HepG2 (cell line): ENCODE data around the gene EPB41L1. TPM values are rescaled to one million over a fixed set of nuclear protein-coding genes. Genes with fewer than 3 reads are reported as not detected.

Experiments used
- ATAC-seq: fragments of 200-7000 bp; cut with Tn5 transposase; 3 replicates; pipeline ENCODE4 v1.9.1; 2020; ENCODE audit warnings: mild to moderate bottlenecking, moderate library complexity
- BruUV-seq: library from RNA; stranded (reverse); fragments of 400-500 nt; replicated peaks from 2 replicates; lab custom pipeline; 2021; lab: Mats Ljungman, UMichigan
- CTCF ChIA-PET: fragments of 300-600 bp; formaldehyde crosslinking; extraction: SDS; loops from one replicate; lab custom pipeline; 2021; ENCODE audit warnings: low total read pairs, inconsistent platforms, low intra/inter-chr PET ratio; lab: Yijun Ruan, JAX
- POLR2A ChIA-PET: fragments of 350-600 bp; sonication (Branson Sonifier 250); formaldehyde crosslinking; loops from one replicate; lab custom pipeline; 2020; ENCODE audit warnings: antibody characterized with exemption, inconsistent platforms; lab: Yijun Ruan, JAX
- DNase-seq: peaks from one replicate; pipeline ENCODE4 v3.0.0-alpha.2; 2015; ENCODE audit warnings: low spot score
- FAIRE-seq: peaks from 3 replicates; lab custom pipeline; 2011; peaks lifted over from hg19 to GRCh38; lab: Jason Lieb, UNC
- H2AFZ ChIP-seq: one replicate; pipeline ENCODE4 v1.6.1; 2011; ENCODE audit warnings: low read length, inconsistent platforms
- H3K27ac ChIP-seq: fragments of 300-600 bp; 3 replicates; pipeline ENCODE4 v1.8.0; 2011; ENCODE audit warnings: mixed run types, mild to moderate bottlenecking, mixed read lengths, low read length, inconsistent platforms; ENCODE audit not compliant: insufficient read depth; ENCODE audit errors: extremely low read length
- H3K27me3 ChIP-seq, 2 experiments: fragments of 200-600 bp in 1 of 2; 2 replicates in 1 of 2; 3 replicates in 1 of 2; pipeline versions ENCODE4 v1.6.0 to v1.8.0; 2011; ENCODE audit warnings: low read length in 2 of 2, mild to moderate bottlenecking in 2 of 2, moderate library complexity in 2 of 2, inconsistent platforms in 1 of 2; ENCODE audit not compliant: insufficient read depth in 2 of 2, control insufficient read depth in 1 of 2
- H3K36me3 ChIP-seq, 2 experiments: fragments of 200-600 bp in 1 of 2; replicated peaks in 1 of 2; 2 replicates in 1 of 2; 3 replicates in 1 of 2; pipeline versions ENCODE4 v1.5.1 to v1.8.0; 2011; ENCODE audit warnings: low read length in 2 of 2, inconsistent platforms in 1 of 2; ENCODE audit not compliant: insufficient read depth in 2 of 2, control insufficient read depth in 1 of 2
- H3K4me1 ChIP-seq: 2 replicates; pipeline ENCODE4 v1.5.1; 2012; ENCODE audit warnings: low read length, inconsistent platforms; ENCODE audit not compliant: insufficient read depth
- H3K4me2 ChIP-seq: 2 replicates; pipeline ENCODE4 v1.6.0; 2011; ENCODE audit warnings: low read depth, low read length, inconsistent platforms
- H3K4me3 ChIP-seq, 3 experiments: fragments of 200-600 bp in 1 of 3; sonication (generic), shearing (Covaris generic) in 1 of 3; replicated peaks in 1 of 3; 2 replicates each; pipeline ENCODE4 v1.5.1; 2011 to 2016; ENCODE audit warnings: low read length in 3 of 3, inconsistent platforms in 2 of 3, low read depth in 2 of 3, mild to moderate bottlenecking in 2 of 3, control low read depth in 1 of 3, mixed read lengths in 1 of 3; ENCODE audit not compliant: insufficient read depth in 1 of 3
- H3K79me2 ChIP-seq: one replicate; pipeline ENCODE4 v1.6.1; 2011; ENCODE audit warnings: low read length, inconsistent platforms; ENCODE audit not compliant: insufficient read depth
- H3K9ac ChIP-seq: 2 replicates; pipeline ENCODE4 v1.6.0; 2011; ENCODE audit warnings: mild to moderate bottlenecking, low read depth, low read length, inconsistent platforms; ENCODE audit not compliant: insufficient read depth
- H3K9me3 ChIP-seq: 2 replicates; pipeline ENCODE4 v1.5.1; 2012; ENCODE audit warnings: mild to moderate bottlenecking, low read length
- H4K20me1 ChIP-seq: 2 replicates; pipeline ENCODE4 v1.6.0; 2011; ENCODE audit warnings: inconsistent platforms, mild to moderate bottlenecking, low read length, moderate library complexity; ENCODE audit not compliant: insufficient read depth
- HES4 ChIP-seq: sonication (generic); formaldehyde crosslinking; IDR thresholded peaks from 2 replicates; pipeline ENCODE4 v1.9.0; 2021; ENCODE audit warnings: mild to moderate bottlenecking, missing genetic modification reagents, borderline replicate concordance
- IRF2 ChIP-seq: IDR thresholded peaks from 2 replicates; pipeline ENCODE4 v1.6.1; 2018; ENCODE audit warnings: missing genetic modification reagents, missing compliant biosample characterization
- MEIS2 ChIP-seq: sonication (generic); formaldehyde crosslinking; IDR thresholded peaks from 2 replicates; pipeline ENCODE4 v1.9.0; 2021; ENCODE audit warnings: mild to moderate bottlenecking, missing genetic modification reagents
- SYNCRIP ChIP-seq: fragments of 200-400 bp; formaldehyde crosslinking; IDR thresholded peaks from 2 replicates; pipeline ENCODE4 v1.6.1; 2018; ENCODE audit warnings: mild to moderate bottlenecking, low read depth, low read length; ENCODE audit not compliant: insufficient read depth
- ZNF382 ChIP-seq: sonication (generic); formaldehyde crosslinking; IDR thresholded peaks from 2 replicates; pipeline ENCODE4 v1.5.0; 2020; ENCODE audit warnings: missing genetic modification reagents, mild to moderate bottlenecking, borderline replicate concordance
- ZNF547 ChIP-seq: sonication (generic); formaldehyde crosslinking; IDR thresholded peaks from 2 replicates; pipeline ENCODE4 v1.5.1; 2020; ENCODE audit warnings: mild to moderate bottlenecking, missing genetic modification reagents
- ZNF841 ChIP-seq: sonication (generic); formaldehyde crosslinking; IDR thresholded peaks from 2 replicates; pipeline ENCODE4 v1.8.1; 2023; ENCODE audit warnings: missing genetic modification reagents, borderline replicate concordance
- WGBS: methylation state at CpG from one replicate; pipeline ENCODE4 v1.1.6; 2017; ENCODE audit warnings: low lambda C conversion rate; 5-methylcytosine and 5-hydroxymethylcytosine counted together
- in situ Hi-C: cut with HindIII; loops from 2 replicates; pipeline ENCODE4 v1.10.0; 2017; ENCODE audit warnings: low pct_unique_long_range_greater_than_20kb; ENCODE audit not compliant: extremely low pct_ligation_motif_present
- intact Hi-C: fragments of 100-400 bp; cut with micrococcal nuclease; formaldehyde crosslinking; loops from one replicate; pipeline ENCODE4 v1.10.0; 2022; ENCODE audit not compliant: unreplicated experiment
- polyA plus RNA-seq, 8 experiments: library from polyadenylated mRNA; depleted of rRNA in 3 of 8; stranded (reverse) in 7 of 8; unstranded in 1 of 8; fragments of >200 nt; fragmentation: Illumina TruSeq in 4 of 8; extraction: Trizol in 4 of 8; gene quantifications; 2 replicates each; pipeline versions ENCODE4 v1.2.1 to v1.2.3, GENCODE V29; 2011 to 2016; ENCODE audit warnings: low read depth in 4 of 8, missing spikeins in 1 of 8, mixed read lengths in 1 of 8; ENCODE audit not compliant: insufficient read depth in 1 of 8
- total RNA-seq, 5 experiments: library from RNA; depleted of rRNA; stranded (reverse); fragments of >200 nt; fragmentation: Illumina TruSeq; extraction: Trizol; gene quantifications; 2 replicates each; pipeline ENCODE4 v1.2.3, GENCODE V29; 2016; ENCODE audit warnings: low read depth in 1 of 5
- TF ChIP-seq, protein P1 (sequence below): sonication (generic); formaldehyde crosslinking; IDR thresholded peaks from 2 replicates; pipeline ENCODE4 v1.9.0; 2022; ENCODE audit warnings: missing genetic modification reagents, mild to moderate bottlenecking, borderline replicate concordance

Gene EPB41L1
- total and polyA plus RNA-seq, 2 of the 13 experiments (the other 11 are each of a cell fraction or from before 2014, with no cell fraction given), result 16.7 to 39.0 TPM

DNA sequence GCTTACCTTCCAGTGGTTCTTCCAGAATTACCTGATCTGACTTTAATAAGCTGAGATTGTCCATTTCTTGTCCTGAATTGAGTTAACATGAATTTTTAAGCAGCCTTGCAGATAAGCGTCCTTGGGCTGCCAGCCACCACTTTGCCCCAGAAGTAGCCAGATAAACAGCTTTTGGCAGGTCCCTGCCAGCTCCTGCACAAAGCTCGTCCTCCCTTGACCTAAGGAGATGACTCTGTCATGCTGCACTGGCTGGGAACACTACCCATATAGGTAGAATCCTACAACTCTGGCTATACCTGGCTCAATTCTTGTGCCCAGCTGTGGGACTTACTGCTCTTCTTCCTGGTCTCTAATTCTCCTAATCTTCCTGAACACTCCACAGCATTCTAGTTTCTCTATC, 42.1 kb downstream of the EPB41L1 start:
- Histone ChIP-seq H3K4me1 (no peaks in the 10 kb centered on the region), H4K20me1 (no peaks in the 10 kb centered on the region), H3K79me2 (no peaks in the 10 kb centered on the region), H3K27me3 (no peaks in the 10 kb centered on the region), H3K27ac (no peak overlapping the region), H3K9me3 (no peaks in the 10 kb centered on the region), H3K36me3 (peaks cover 27 to 30% of the 10 kb centered on the region in 2 experiments), H2AFZ (no peak overlapping the region), H3K9ac (no peak overlapping the region), H3K4me2 (no peak overlapping the region), H3K4me3 (no peak overlapping the region)
- BruUV-seq, result no TSS peak
- POLR2A ChIA-PET, result interaction anchor here (1.2 to 1.5 kb wide), 2 partner anchors 12 to 14 kb away, joined by 3 to 6 read pairs; no protein-coding TSS in a partner anchor
- FAIRE-seq (no peak), DNase-seq (no peak), ATAC-seq (no peak)
- no peak for TF ChIP-seq ZNF382 (CRISPR knock-in tag)
- no peak for TF ChIP-seq IRF2 (CRISPR knock-in tag)
- no peak for TF ChIP-seq ZNF547 (CRISPR knock-in tag)
- no peak for TF ChIP-seq HES4 (CRISPR knock-in tag)
- TF ChIP-seq, protein P1, sequence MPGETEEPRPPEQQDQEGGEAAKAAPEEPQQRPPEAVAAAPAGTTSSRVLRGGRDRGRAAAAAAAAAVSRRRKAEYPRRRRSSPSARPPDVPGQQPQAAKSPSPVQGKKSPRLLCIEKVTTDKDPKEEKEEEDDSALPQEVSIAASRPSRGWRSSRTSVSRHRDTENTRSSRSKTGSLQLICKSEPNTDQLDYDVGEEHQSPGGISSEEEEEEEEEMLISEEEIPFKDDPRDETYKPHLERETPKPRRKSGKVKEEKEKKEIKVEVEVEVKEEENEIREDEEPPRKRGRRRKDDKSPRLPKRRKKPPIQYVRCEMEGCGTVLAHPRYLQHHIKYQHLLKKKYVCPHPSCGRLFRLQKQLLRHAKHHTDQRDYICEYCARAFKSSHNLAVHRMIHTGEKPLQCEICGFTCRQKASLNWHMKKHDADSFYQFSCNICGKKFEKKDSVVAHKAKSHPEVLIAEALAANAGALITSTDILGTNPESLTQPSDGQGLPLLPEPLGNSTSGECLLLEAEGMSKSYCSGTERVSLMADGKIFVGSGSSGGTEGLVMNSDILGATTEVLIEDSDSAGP (CRISPR knock-in tag), result no peak
- TF ChIP-seq SYNCRIP, result no peak
- intact Hi-C loops (no loop called here), in situ Hi-C loops (loop anchor here (5.0 kb wide), 2 partner anchors 39 to 204 kb away; no protein-coding TSS in a partner anchor)
- CTCF ChIA-PET, result no interaction called here
- 100% methylated on average over 2 of the region's 2 CpGs for WGBS

DNA sequence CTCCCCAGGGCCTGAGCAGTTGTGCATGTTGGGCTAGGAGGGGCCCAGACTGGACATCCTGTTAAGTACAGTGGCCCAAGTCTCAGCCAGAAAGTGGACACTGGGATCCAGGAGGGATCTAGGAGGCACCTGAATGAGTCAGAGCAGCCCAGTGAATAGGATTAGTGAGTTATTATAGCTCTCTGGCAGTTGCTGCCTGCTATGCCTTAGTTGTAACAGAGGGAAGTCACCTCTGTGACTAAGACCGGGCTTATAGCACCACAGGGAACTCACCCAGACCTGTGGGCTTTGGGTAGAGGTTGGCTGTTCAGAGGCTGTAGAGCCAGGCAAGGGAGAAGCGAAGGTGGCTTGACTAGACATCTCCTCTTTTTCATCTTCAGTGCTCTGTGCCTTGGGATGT, 42.7 kb downstream of the EPB41L1 start:
- H4K20me1 ChIP-seq, result no peaks in the 10 kb centered on the region

More for the DNA sequence above, 42.7 kb downstream of the EPB41L1 start:
- POLR2A ChIA-PET, result interaction anchor here (1.5 kb wide), 1 partner anchor 13 kb away, joined by 6 read pairs; no protein-coding TSS in a partner anchor
- Histone ChIP-seq H3K9ac (no peak overlapping the region), H3K4me1 (no peaks in the 10 kb centered on the region), H3K79me2 (no peaks in the 10 kb centered on the region), H3K4me2 (no peak overlapping the region), H2AFZ (no peak overlapping the region), H3K4me3 (no peak overlapping the region), H3K36me3 (peaks cover 27 to 30% of the 10 kb centered on the region in 2 experiments), H3K27ac (no peak overlapping the region), H3K27me3 (no peaks in the 10 kb centered on the region), H3K9me3 (no peaks in the 10 kb centered on the region)
- FAIRE-seq (no peak), ATAC-seq (no peak), DNase-seq (no peak)
- intact Hi-C loops, result no loop called here
- no TSS peak for BruUV-seq
- in situ Hi-C loops, result loop anchor here (5.0 kb wide), 2 partner anchors 40 to 205 kb away; no protein-coding TSS in a partner anchor
- 97% methylated on average over 2 of the region's 2 CpGs for WGBS
- TF ChIP-seq MEIS2 (CRISPR knock-in tag) (0 out of 2 replicates have a peak, but pooled peaks have one; percentile 30), ZNF841 (CRISPR knock-in tag) (no peak)
- CTCF ChIA-PET, result interaction anchor here (3.5 kb wide), 1 partner anchor 203 kb away, joined by 34 read pairs; no protein-coding TSS in a partner anchor
